Prostate gland (tissue), 2 donors: ENCODE data around the gene ANKRD6.

ENCODE experiments used
- CTCF ChIP-seq, 4 experiments: fragments of 200-600 bp in 2 of 4; fragments of 450-650 bp in 2 of 4; sonication (generic) in 2 of 4; IDR thresholded peaks; 1 replicate in 3 of 4; 2 replicates in 1 of 4; pipeline ENCODE4 v1.5.1; 2016 to 2019; ENCODE audit warnings: antibody characterized with exemption in 4 of 4, mild to moderate bottlenecking in 2 of 4, moderate library complexity in 2 of 4
- POLR2A ChIP-seq: fragments of 450-650 bp; IDR thresholded peaks from one replicate; pipeline ENCODE4 v1.6.1; 2016; ENCODE audit warnings: antibody characterized with exemption, mild to moderate bottlenecking

DNA sequence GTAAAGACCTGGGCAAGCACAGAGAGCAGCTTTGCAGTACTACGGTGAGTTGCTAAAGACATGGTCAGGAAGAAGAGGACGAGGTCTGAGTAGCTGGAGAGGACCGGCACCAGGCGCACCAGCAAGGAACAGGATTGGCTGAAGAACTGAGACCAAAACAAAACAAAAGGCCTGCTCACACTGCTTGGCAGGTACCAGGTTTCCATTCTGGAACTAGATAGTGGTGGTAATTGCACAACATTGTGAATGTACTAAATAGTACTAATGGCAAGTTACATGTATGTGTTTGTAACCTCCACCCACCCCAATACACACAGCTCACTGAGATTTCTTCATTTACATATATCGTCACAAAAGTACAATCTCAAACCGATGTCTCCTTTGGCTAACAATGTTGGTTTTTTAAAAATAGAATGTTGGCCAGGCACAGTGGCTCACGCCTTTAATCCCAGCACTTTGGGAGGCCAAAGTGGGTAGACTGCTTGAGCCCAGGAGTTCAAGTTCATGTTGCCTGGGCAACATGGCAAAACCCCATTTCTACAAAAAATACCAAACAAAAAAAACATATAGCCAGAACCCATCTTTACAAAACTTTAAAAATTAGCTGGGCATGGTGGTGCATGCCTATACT is 238.1 kb downstream of the ANKRD6 start:
- TF ChIP-seq CTCF (IDR thresholded peaks at IDR 0.05) = no peak
- TF ChIP-seq POLR2A = no peak
